ENCODE data around the gene C3orf18. TPM values are rescaled to one million over a fixed set of nuclear protein-coding genes. Genes with fewer than 3 reads are reported as not detected.

Gene C3orf18
- total RNA-seq, 1 donor: 9.1 TPM

- TF ChIP-seq CTCF (IDR thresholded peaks at IDR 0.05; ENCODE audit: insufficient read depth, low read depth, low read length): no peak
- DNase-seq (ENCODE audit: low read depth): no peak
- H3K4me3 ChIP-seq (ENCODE audit: low read depth, low read length): no peak overlapping the region
Observed at GRCh38 chr3:50531201-50531600, 36.3 kb downstream of the C3orf18 start.

- no peak for DNase-seq (ENCODE audit: low read depth)
- no peak for TF ChIP-seq CTCF (IDR thresholded peaks at IDR 0.05; ENCODE audit: insufficient read depth, low read depth, low read length)
- H3K4me3 ChIP-seq (ENCODE audit: low read depth, low read length): no peak overlapping the region
Observed at GRCh38 chr3:50530001-50530970, 37.3 kb downstream of the C3orf18 start.

- DNase-seq (ENCODE audit: low read depth): peak; percentile 43
- H3K4me3 ChIP-seq (ENCODE audit: low read depth, low read length): no peak overlapping the region
- no peak for TF ChIP-seq CTCF (IDR thresholded peaks at IDR 0.05; ENCODE audit: insufficient read depth, low read depth, low read length)
Observed at GRCh38 chr3:50525987-50526386, 41.6 kb downstream of the C3orf18 start.

DNA sequence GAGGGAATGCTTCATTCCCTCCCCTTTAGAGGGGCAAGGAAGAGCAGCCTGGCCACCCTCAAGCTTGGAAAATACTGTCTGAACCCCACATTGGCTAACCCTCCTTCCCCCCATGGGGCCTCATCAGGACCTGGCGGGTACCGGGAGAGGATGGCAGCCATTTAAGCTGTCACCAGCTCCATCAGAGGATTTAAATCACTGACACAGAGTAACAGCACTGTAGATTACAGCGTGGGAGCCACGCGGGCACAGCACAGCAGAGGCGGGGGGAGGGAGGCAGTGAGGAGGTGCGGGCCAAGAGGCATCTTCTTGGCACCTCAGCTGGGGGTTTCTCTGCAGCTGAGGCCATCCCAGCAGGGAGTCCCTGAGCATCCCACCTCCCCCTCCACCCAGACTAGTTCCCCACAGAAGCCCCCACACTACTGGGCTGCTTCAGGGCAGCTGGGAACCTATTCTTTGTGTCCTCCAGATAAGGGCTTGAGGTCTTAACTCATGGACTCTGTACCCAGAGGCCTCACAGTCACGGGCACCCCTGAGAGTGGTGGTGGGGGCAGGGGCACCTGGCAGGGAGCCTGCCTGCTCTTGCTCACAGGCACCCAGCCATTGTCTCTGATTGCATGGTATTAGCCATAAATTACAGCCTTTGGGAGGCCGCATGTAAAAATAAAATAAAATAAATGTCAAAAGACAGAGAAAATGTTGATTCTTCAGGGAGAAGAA is 42.2 kb downstream of the C3orf18 start:
- no peak for TF ChIP-seq CTCF (IDR thresholded peaks at IDR 0.05; ENCODE audit: insufficient read depth, low read depth, low read length)
- no peak for DNase-seq (ENCODE audit: low read depth)
- no peak overlapping the region for H3K4me3 ChIP-seq (ENCODE audit: low read depth, low read length)

DNA sequence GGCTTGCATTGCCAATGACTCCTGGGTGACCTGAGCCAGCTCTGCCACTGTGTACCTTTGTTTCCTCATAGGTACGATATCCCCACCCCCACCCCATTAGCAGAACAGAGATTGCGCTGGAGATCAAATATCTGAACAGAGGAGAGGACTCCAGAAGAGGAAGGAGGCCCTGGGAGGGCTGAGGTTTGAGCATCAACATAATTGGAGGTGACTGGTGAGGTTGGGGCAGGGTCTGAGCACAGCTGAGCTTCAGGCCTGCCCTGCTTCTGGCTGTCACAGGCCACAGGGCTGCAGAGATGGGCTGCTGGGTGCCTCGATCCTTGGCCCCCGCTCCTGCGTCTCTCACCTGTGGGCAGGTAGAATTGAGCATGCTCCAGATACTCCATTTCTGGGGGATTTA is 42.8 kb downstream of the C3orf18 start:
- DNase-seq (ENCODE audit: low read depth): no peak
- TF ChIP-seq CTCF (IDR thresholded peaks at IDR 0.05; ENCODE audit: insufficient read depth, low read depth, low read length): no peak
- H3K4me3 ChIP-seq (ENCODE audit: low read depth, low read length): no peak overlapping the region

DNA sequence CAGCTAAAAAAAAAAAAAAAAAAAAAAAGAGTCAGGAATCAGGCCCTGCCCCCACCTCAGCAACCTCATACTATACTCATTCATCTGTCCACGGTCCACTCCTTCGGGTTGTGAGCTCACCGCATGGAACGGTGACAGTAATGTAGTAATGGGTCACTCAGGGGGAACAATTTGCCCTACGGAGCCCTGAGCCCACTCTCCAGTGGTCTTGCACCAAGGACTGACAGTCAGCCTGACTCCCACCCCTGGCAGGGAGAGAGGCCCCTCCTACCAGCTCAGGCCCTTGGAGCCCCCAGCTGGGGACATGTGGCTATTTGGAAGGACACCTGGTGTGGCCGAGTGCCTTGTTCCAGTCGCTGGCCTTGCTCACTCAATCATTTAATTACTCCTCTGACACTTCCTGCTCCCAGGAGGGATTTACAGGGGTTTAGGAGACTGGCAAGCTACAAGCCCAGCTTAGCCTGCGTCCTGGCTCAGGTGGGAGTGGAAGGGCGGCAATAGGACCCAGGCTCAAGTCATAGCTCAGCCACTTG is 44.2 kb downstream of the C3orf18 start:
- no peak for DNase-seq (ENCODE audit: low read depth)
- H3K4me3 ChIP-seq (ENCODE audit: low read depth, low read length): no peak overlapping the region
- TF ChIP-seq CTCF (IDR thresholded peaks at IDR 0.05; ENCODE audit: insufficient read depth, low read depth, low read length): no peak
